Astrocyte of the spinal cord (primary cell): Measurements from ENCODE around the gene SLC7A6.

Source experiments
- DNase-seq: peaks from one replicate; pipeline ENCODE4 v3.0.0; 2011; ENCODE audit warnings: low read depth, low spot score
- H3K4me3 ChIP-seq: 2 replicates; pipeline ENCODE4 v1.5.1; 2011; ENCODE audit warnings: low read depth, mild to moderate bottlenecking, low read length, moderate library complexity
- CTCF ChIP-seq: IDR thresholded peaks from 2 replicates; pipeline ENCODE4 v1.5.1; 2012; ENCODE audit warnings: low read depth, mild to moderate bottlenecking, low read length, inconsistent platforms
- in situ Hi-C: cut with HindIII; loops from 2 replicates; pipeline ENCODE4 v1.10.0; 2017; ENCODE audit warnings: low sequenced_read_pairs

The SLC7A6 gene

GRCh38 chr16:68273896-68274295, 9.6 kb downstream of the SLC7A6 start:
- no peak for TF ChIP-seq CTCF
- in situ Hi-C loops, result no loop called here
- DNase-seq, result no peak
- H3K4me3 ChIP-seq, result no peak overlapping the region

GRCh38 chr16:68274441-68274840, 10.1 kb downstream of the SLC7A6 start:
- in situ Hi-C loops, result no loop called here
- DNase-seq, result no peak
- H3K4me3 ChIP-seq, result no peak overlapping the region
- TF ChIP-seq CTCF, result no peak

GRCh38 chr16:68275611-68276191, 11.4 kb downstream of the SLC7A6 start:
- in situ Hi-C loops, result no loop called here
- TF ChIP-seq CTCF, result no peak
- DNase-seq, result no peak
- H3K4me3 ChIP-seq, result no peak overlapping the region

- no peak for TF ChIP-seq CTCF
- no peak overlapping the region for H3K4me3 ChIP-seq
- in situ Hi-C loops, result no loop called here
- DNase-seq, result no peak
Measured at GRCh38 chr16:68276223-68276622, 11.9 kb downstream of the SLC7A6 start.

- no peak overlapping the region for H3K4me3 ChIP-seq
- no peak for TF ChIP-seq CTCF
- in situ Hi-C loops, result no loop called here
- no peak for DNase-seq
Measured at GRCh38 chr16:68279726-68280558, 15.6 kb downstream of the SLC7A6 start.

- no peak for DNase-seq
- in situ Hi-C loops, result no loop called here
- no peak overlapping the region for H3K4me3 ChIP-seq
- no peak for TF ChIP-seq CTCF
Measured at GRCh38 chr16:68281368-68282063, 17.2 kb downstream of the SLC7A6 start.
